D721Med (cell line): ENCODE measurements around the gene KIF21B.

Source experiments
- DNase-seq: peaks from one replicate; pipeline ENCODE4 v3.0.0; 2011; ENCODE audit warnings: low spot score; ENCODE audit not compliant: insufficient read length
- FAIRE-seq: peaks from 2 replicates; lab custom pipeline; 2011; peaks lifted over from hg19 to GRCh38; lab: Jason Lieb, UNC
- CTCF ChIP-seq: IDR thresholded peaks from 2 replicates; pipeline ENCODE4 v1.5.1; 2012; ENCODE audit warnings: mild to moderate bottlenecking, control low read depth; ENCODE audit not compliant: insufficient read depth; ENCODE audit errors: missing control alignments

Gene KIF21B

GRCh38 chr1:200977071-200977754 is 46.3 kb downstream of the KIF21B start:
- FAIRE-seq (no peak), DNase-seq (no peak)

GRCh38 chr1:200976634-200977033 is 46.9 kb downstream of the KIF21B start:
- no peak for DNase-seq
- no peak for FAIRE-seq
- TF ChIP-seq CTCF, result no peak

More at GRCh38 chr1:200977071-200977754, 46.3 kb downstream of the KIF21B start:
- no peak for TF ChIP-seq CTCF

- DNase-seq (no peak), FAIRE-seq (no peak)
- no peak for TF ChIP-seq CTCF
These were observed 48.1 kb downstream of the KIF21B start for GRCh38 chr1:200975458-200975857.

- no peak for FAIRE-seq
- DNase-seq, result no peak
- no peak for TF ChIP-seq CTCF
These were observed 48.8 kb downstream of the KIF21B start for GRCh38 chr1:200974711-200975110.

GRCh38 chr1:200973937-200974657 is 49.4 kb downstream of the KIF21B start:
- no peak for TF ChIP-seq CTCF
- DNase-seq (no peak), FAIRE-seq (no peak)

- FAIRE-seq (no peak), DNase-seq (no peak)
- no peak for TF ChIP-seq CTCF
These were observed 50.4 kb downstream of the KIF21B start for GRCh38 chr1:200972985-200973742.
